HPDE6-E6E7 (cell line): ENCODE results near the gene ATF7.
A peak's percentile ranks its signal among the peaks of the same experiment; 100 is the strongest.

Source experiments
- DNase-seq: peaks from one replicate; pipeline ENCODE4 v3.0.0; 2011; ENCODE audit warnings: missing footprints; ENCODE audit errors: extremely low spot score

Gene ATF7

DNA sequence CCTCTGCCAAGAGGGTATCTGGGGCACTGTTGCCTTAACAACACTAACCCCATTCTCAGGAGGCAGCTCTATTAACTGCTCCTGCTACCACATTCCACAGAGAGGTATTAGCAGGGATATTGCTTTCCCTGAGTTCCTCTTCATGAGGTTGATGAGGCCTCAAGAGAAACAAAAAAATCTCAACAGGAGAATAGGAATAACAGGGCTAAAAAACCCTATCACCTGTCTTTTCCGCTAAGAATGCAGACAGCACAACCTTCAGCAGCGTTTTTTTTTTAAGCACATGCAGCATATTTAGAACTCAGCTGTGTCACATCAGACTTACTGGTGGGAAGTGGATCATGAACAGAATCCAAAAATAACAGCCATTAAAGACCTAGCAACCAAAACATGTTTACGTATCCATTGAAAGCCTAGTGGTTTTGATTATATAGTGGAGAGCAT, 29.2 kb downstream of the ATF7 start:
- DNase-seq: no peak

DNA sequence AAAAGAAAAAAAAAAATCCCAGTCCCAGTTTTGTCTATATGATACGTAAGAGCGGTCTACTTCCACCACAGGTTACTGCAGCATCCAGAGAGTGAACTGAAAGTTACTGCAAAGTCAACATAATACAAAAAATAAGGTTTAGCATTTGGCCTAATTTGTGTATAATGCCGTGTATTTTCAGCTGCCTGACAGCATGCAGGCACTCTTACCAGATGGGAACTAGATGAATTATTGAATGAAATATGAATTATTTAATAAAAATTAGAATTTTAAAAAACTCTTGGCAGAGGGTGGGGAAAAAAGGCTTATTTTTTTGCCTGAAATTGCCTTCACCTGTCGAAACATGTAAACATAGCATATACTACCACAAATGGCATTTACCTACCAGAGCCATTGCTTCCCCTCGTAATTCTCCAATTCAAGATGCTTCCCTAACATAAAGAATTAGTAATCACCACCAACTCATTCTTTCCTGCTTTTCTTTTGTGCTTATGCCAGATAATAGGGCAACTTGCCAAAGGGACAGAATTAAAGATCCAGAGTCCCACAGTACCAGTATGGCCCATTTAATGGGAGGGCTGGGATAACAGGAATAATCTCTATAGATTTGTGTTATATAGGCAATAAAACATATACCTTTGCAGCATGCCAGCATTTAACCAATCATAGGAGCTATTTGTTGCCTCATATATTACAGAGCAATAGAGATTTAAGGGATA, 31.1 kb downstream of the ATF7 start:
- DNase-seq: no peak

DNA sequence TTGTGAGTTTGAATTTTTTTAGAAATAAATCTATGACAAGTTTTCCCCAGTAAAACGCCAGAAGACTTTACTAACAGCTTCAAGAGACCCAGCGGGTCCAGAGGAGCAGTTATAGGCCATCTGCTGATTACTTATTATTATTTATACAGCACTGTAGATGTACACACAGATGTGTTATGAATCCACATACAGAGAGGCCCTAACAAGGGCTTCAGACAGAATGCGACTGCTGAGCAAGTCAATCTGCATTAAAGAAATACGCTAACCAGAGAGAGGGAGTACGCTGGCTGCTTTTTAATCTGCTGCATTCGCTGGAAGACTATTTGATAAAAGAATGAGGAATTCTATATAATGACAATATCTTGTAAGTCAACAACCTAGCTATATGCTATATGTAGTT, 32.5 kb downstream of the ATF7 start:
- DNase-seq: no peak

DNA sequence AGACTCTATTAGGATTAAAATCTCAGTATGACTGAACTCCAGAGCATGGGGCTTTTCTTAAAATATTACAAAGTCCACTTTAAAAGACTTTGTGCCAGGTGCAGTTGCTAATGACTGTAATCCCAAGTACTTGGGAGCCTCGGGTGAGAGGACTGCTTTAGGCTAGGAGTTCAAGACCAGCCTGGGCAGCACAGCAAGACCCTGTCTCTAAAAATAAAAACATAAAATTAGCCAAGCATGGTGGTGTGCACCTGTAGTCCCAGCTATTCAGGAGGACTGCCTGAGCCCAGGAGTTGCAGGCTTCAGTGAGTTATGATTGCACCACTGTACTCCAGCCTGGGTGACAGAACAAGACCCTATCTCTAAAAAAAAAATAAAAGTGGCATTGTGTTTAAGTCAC, 33.2 kb downstream of the ATF7 start:
- no peak for DNase-seq

DNA sequence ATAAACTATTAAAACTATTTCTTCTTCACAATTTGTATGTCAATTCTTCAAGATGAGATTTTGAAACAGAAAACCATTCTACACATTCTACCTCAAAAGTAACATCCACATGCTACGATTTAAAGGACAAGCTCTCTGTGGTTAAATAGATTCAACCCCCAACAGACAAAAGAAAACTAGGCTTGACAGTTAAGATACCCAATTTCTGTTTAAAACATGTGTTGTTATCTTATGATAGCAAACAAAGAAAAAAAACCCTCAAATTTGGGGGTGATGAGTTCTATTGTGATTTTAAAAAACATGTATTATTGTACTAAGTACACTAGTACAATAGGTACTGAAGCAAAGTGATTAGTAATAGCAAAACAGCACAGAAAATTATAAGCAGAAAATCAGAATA, 33.8 kb downstream of the ATF7 start:
- DNase-seq: no peak

DNA sequence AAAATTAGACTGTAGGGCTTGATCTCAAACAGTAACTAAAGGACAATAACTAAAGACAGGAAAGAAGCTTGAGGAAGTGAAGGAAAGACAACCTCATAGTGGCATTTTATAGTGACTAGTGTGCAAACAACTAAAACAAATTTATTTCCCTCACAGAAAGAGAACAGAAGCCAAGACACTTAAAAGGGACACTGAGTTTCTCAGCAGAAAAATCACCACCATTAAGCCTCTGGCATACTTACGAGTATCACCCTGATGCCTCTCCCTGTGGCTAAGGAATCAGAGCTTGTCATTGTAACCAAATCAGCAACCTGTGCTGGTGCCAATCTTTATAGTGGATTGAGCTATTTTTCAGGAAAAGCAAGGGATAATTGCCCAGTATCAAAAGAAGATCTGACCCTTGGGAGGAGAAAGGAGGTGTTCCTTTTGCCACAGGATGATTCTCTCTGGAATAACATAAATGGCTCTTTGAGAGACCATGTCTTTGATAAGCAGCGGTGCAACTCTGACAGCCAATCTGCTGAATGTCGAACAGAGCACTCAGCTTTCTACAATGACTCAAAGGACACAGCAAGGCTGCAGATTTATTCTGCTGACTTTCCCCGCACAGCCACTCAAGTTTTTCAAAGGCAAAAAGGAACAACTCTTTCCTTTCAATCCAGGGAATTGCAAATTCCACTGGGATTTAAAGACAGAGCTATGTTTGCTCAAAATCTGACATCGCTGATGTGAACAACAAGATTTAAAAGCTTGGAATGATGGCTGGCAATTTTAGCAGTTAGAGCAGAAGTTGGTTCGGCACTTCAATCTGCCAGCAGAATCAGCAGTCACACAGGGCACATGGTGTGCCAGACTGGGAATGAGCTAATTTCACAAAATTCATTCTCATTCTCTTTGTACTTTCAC, 34.6 kb downstream of the ATF7 start:
- DNase-seq: no peak

DNA sequence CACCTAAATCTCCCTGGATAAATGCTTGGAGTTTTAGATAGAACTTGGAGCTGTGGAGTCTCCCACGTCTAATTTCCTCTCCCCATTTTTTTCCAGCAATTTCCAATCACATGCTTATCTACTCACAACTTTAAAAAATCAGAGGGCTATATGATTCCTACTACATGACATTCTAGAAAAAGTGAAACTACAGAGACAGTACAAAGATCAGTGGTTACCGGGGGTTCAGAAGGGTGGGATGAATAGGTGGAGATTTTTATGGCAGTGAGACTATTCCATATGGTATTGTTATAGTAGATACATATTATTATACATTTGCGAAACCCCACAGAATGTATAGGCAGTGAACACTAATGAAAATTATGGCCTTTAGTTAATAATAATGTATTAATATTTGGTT, 35.5 kb downstream of the ATF7 start:
- no peak for DNase-seq

DNA sequence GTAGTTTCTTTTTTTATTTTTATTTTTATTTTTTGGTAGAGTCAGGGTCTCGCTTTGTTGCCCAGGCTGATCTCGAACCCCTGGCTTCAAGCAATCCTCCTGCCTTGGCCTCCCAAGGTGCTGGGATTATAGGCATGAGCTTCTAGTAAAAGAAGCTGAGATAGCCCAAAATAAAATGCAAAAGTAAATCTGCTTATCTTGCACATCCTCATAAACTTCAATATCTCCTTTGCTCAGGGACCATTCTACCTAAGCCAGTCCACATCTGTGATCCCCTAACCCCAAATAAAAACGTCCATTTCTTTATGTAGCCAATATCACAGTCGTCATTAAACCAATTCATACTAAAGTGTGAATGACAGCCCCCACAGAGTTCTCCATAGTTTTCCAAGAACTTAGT, 36.3 kb downstream of the ATF7 start:
- no peak for DNase-seq

DNA sequence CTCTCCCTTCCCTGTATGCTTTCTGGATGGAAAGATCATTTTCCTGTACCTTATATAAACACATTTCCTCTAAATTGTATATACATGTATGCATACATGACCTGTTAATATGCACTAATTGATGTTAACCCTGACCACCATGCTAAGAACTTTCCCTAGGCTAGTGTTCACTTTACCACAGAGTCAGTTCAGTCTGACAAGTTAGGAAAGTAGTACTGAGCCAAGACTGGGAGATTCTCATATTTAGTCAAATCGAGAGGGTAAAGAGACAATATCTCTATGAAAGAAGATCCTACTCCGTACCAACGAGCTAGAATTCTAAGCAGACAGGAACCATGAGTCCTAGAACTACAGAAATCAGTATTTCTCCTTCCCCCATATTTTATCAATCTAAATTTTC, 36.8 kb downstream of the ATF7 start:
- no peak for DNase-seq

DNA sequence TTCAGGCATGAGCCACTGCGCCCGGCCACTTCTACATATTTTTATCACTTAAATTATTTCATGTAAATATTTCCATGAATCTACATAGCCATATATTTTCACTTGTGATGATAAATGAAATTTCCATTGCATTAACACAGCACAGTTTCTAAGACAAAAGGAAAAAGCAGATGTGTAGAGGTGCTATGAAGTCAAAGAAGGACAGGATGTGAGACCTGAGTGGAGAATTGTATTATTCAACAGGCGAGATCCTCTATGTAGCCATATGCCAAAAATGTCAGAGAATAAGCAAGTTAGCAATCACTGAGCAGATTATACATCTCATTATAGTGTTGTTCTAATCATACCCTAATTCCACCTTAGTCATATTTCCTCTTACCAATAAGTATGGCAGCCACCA, 38.1 kb downstream of the ATF7 start:
- no peak for DNase-seq

DNA sequence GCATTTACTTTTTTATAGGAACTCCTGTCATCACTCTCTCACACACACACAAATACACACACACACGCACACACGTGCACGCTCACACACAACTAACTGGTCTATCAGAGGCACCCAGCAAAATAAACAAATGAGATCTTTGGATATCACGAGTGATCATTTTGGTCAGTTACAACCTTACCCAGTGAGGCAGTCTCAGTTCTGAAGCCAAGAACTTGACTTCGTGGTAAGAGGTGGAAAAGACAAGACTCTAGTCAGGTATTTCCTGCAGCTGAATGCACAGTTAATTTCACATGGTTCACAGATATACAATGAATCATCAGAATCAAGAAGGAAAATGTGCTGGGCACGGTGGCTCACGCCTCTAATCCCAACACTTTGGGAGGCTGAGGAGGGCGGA, 39.4 kb downstream of the ATF7 start:
- DNase-seq: no peak

DNA sequence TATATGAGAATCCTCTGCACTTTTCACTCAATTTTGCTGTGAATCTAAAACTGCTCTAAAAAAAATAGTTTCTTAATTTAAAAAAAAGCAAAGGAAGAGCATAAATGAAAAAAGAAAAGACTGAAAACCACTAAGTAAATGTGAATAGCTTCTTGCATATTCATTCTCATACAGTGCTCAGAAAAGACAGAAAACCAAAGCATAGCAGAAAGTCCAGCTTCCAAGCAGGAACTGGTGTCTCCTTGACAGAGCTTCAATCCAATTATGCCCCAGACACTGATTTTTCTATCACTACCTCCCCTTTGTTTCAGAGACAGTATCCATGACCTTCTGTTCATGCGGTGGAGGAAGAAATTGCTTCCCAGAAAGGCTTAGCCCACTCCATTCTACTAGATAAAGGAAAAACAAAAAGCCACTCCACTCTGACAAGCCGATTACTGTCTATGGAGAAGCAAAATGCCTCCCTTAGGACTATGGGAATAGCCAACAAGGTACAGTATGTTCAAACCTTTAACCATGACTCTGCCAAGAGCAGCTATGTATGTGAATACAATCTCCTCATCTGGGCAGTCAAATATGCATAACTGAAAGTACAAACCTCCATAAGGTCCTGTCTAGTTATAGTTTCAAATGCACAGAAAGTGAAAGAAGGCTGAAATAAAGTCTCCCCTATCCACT, 40.6 kb downstream of the ATF7 start:
- no peak for DNase-seq

DNA sequence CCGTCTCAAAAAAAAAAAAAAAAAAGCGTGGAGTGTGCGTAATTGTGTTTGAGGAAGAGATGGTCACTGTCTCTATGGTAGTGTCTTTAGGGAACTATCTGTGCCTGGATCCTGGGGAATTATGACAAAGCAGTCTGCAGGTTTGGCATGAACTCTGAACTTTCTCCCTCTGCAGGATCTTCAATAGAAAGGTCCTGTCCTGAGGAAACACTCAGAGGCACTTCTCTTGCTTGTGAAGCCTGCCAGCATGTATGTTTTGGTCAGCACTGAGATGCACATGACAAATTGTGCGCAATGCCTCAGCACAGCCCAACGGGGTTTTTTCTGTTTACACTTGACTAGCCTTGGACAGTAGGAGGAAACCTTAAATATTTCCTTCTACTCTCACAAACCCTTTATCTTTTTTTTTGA, 46.6 kb downstream of the ATF7 start:
- no peak for DNase-seq

DNA sequence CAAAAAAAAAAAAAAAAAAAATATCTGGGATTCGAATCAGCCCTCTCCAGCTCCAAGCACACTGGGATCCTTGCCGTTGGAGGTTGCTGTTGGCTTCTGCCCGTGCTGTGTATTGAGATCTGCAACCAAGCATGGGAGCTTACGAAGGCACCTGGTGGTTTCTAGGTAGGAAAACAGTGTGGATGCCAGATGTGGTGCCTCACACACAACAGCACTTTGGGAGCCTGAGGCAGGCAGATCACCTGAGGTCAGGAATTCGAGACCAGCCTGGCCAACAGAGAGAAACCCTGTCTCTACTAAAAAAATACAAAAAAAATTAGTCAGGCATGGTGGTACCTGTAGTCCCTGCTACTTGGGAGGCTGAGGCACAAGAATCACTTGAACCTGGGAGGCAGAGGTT, 47.4 kb downstream of the ATF7 start:
- no peak for DNase-seq

DNA sequence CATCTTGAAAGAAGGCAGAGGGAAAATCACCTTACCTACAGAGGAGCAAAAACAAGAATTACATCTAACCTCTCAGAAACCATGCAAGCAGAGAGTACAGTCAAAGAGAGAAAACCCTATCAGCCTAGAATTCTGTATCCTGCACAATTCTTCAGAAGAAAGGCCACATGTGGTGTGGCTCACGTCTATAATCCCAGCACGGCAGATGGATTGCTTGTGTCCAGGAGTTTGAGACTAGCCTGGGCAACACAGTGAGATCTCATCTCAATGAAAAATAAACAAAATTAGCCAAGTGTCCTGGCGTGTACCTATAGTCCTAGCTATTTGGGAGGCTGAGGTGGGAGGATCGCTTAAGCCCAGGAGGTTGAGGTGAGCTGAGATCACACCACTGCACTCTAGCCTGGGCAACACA, 48.2 kb downstream of the ATF7 start:
- no peak for DNase-seq

DNA sequence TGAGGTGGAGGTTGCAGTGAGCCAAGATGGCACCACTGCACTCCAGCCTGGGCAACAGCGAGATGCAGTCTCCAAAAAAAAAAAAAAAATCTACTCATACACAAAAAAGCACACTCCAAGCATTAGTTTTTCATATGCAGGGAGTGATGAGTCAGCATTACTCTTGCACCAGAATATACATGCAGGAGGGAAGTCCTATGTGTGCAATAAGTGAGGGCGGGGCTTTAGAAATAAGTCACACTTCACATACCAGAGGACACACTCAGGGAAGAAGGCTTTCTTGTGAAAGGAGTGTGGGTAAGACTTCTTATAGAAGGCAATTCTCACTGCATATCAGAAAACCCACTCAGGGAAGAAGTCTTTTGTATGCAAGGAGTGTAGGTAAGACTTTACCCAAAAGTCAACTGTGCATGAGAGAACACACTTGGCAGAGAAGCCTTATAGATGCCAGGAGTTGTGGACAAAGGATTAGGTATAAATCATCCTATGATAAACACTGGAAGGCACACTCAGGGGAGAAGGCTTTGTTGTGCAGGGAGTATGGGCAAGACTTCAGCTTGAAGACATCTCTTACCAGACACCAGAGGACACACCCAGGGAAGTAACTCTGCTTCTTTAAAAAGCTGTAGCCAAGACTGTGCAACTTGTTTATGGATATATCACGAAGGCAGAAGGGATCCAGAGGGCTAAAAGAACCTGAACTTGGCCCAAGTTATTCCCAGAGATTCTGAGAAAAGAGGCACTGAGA, 50.5 kb downstream of the ATF7 start:
- DNase-seq: peak; percentile 73

DNA sequence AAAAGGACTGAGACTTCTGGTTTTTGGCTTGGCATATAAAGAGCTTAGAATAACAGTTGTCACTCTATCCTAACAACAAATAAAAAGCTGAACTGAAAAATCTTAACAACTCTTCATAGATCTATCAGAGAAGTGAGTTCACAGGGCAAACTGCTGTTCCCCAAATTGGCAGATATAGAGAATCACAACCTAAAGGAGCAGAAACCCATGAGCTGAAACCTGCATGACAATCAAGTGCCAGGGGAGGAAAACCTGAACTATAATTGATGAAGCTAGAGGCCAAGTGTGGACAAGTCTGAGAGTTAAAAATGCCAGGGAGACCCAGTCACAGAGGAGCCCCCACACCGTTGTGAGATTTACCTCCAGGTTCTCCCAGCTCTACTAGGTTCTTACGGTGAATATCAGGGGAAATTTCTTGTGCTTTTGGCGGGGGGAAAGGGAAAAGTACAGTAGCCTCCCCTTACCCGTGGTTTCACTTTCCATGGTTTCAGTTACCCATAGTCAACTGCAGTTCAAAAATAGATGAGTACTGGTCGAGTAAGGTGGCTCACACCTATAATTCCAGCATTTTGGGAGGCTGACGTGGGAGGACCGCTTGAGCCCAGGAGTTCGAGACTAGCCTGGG, 53.9 kb downstream of the ATF7 start:
- no peak for DNase-seq

DNA sequence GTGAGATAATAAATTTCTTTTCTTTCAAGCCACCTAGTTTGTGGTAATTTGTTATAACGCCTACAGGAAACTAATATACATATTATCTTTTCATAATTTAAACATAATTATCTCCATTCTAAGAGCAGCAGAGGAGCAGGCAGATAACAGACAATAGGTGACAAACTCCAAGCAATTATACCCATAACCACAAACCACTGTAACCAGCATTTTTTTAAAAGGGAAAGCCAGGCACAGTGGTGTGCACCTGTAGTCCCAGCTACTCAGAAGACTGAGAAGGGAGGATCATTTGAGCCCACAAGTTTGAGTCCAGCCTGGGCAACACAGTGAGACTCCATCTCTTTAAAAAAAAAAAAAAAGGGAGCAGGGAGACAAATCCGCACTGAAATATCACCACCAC, 54.9 kb downstream of the ATF7 start:
- no peak for DNase-seq

DNA sequence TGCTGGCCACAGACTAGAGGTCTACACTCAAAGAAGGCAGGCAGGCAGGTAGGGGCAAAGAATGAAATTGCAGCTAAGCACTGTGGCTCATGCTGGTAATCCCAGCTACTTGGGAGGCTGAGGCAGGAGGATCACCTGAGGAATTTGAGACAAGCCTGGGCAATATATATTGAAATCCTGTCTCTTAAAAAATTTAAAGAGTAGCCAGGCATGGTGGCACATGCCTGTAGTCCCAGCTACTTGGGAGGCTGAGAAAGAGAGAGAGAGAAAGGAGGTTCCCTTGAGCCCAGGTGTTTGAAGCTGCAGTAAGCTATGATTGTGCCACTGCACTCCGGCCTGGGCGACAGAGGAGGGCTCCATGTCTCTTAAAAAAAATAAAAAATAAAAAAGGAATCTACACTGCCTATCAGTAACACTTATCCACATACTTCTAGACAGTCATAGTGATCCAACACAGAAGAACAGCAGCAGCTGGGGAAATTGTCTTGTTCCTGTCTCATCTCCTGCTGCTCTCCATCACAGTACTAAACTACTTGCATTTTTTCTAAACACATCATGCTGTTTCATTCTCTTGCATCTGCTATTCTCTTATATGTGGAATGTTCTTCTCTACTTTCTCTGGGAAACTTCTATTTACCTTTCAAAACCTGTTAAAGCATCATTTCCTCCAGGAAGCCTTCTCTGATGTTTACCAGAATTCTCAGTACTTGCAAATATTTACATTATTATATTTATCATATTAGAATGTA, 57.2 kb downstream of the ATF7 start:
- DNase-seq: no peak

DNA sequence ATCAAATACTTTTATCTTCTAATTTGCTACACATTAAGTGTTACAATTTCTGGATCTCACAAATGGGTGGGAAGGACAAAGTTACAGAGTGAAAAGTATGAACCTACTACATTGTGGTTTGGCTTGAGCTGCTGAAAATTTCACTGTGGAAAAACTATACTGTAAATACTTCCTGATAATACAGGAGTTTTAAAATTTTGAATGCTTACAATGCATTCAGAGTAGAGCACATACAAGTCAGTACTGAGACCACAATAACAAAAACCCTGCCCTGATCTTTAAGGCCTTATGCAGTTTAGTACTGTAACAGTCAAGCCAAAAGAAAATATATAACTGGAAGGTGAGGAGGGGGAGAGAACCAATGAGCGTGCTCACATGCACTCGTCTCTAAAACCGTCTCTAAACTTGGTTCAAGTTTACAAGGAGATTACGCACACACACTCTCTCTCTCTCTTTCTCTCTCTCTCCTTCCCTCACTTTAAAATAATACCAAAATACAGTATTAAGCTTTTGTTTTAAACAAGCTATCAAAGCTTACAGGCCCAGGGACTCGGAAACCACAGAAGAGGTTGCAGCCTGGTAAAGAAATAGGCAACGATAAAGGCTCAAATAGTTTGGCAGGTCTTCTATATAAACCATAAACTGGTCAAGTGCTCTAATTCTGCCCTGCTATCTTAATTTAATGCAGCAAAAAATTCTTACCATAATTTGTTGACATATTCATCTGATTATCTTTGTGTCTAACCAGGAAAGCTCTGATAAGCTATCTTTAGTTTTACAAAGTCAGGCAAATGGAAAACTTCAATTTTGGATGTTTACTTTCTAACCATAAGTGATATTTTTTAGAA, 58.0 kb downstream of the ATF7 start:
- DNase-seq: no peak
